ENCODE measurements around the gene EAPP.
"Not testable (repeated sequence)": the region's sequence is repeated elsewhere in the genome, so short reads cannot be mapped to it uniquely, and the experiment has no call there.

GRCh38 chr14:34524216-34524615 is 15.3 kb downstream of the EAPP start:
- TF ChIP-seq, protein P1, sequence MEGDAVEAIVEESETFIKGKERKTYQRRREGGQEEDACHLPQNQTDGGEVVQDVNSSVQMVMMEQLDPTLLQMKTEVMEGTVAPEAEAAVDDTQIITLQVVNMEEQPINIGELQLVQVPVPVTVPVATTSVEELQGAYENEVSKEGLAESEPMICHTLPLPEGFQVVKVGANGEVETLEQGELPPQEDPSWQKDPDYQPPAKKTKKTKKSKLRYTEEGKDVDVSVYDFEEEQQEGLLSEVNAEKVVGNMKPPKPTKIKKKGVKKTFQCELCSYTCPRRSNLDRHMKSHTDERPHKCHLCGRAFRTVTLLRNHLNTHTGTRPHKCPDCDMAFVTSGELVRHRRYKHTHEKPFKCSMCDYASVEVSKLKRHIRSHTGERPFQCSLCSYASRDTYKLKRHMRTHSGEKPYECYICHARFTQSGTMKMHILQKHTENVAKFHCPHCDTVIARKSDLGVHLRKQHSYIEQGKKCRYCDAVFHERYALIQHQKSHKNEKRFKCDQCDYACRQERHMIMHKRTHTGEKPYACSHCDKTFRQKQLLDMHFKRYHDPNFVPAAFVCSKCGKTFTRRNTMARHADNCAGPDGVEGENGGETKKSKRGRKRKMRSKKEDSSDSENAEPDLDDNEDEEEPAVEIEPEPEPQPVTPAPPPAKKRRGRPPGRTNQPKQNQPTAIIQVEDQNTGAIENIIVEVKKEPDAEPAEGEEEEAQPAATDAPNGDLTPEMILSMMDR (tag by site-specific recombination; IDR thresholded peaks at IDR 0.05), result not testable (repeated sequence)
- not testable (repeated sequence) for TF ChIP-seq ZNF37A (tag by site-specific recombination; IDR thresholded peaks at IDR 0.05); YY1 (tag by site-specific recombination; IDR thresholded peaks at IDR 0.05); TRIM28 (IDR thresholded peaks at IDR 0.05; ENCODE audit: borderline replicate concordance, low read length)

All from HEK293 (cell line).